Ectodermal cell (in vitro differentiated cells): Measurements from ENCODE around the gene FBXL7.

Experiments used
- H3K27ac ChIP-seq: 2 replicates; pipeline ENCODE4 v1.7.0; 2013; ENCODE audit warnings: mild to moderate bottlenecking, low read depth, low read length; ENCODE audit not compliant: insufficient read depth, poor library complexity, severe bottlenecking
- H3K27me3 ChIP-seq: 2 replicates; pipeline ENCODE4 v1.7.0; 2013; ENCODE audit warnings: mild to moderate bottlenecking, low read length; ENCODE audit not compliant: insufficient read depth, control insufficient read depth, poor library complexity, severe bottlenecking
- H3K36me3 ChIP-seq: one replicate; pipeline ENCODE4 v1.7.0; 2013; ENCODE audit warnings: low read length; ENCODE audit not compliant: control insufficient read depth, insufficient read depth
- H3K4me1 ChIP-seq: one replicate; pipeline ENCODE4 v1.7.0; 2013; ENCODE audit warnings: low read length; ENCODE audit not compliant: control insufficient read depth, insufficient read depth
- H3K4me3 ChIP-seq: 2 replicates; pipeline ENCODE4 v1.7.0; 2013; ENCODE audit warnings: low read depth, low read length, control low read depth; ENCODE audit not compliant: insufficient read depth
- H3K9me3 ChIP-seq: 2 replicates; pipeline ENCODE4 v1.7.0; 2013; ENCODE audit warnings: mild to moderate bottlenecking, low read length, moderate library complexity; ENCODE audit not compliant: control insufficient read depth
- WGBS, 2 experiments: methylation state at CpG; one replicate each; pipeline ENCODE4 v1.1.7; 2013; ENCODE audit warnings: missing lambda C conversion rate in 2 of 2; 5-methylcytosine and 5-hydroxymethylcytosine counted together

Gene FBXL7

GRCh38 chr5:15734058-15734457 lies 234.1 kb downstream of the FBXL7 start:
- Histone ChIP-seq H3K27me3 (no peaks in the 10 kb centered on the region), H3K4me3 (no peak overlapping the region), H3K27ac (no peak overlapping the region), H3K36me3 (no peaks in the 10 kb centered on the region), H3K9me3 (no peaks in the 10 kb centered on the region), H3K4me1 (peaks cover 2% of the 10 kb centered on the region)
- WGBS, 2 experiments, result 94 to 95% methylated on average over 7 of the region's 7 CpGs

GRCh38 chr5:15737036-15737821 lies 237.2 kb downstream of the FBXL7 start:
- no peaks in the 10 kb centered on the region for H3K9me3 ChIP-seq
- no peaks in the 10 kb centered on the region for H3K36me3 ChIP-seq
- H3K4me1 ChIP-seq, result peaks cover 2% of the 10 kb centered on the region
- 94 to 95% methylated on average over 7 to 8 of the region's 8 CpGs for WGBS, 2 experiments
- H3K4me3 ChIP-seq, result no peak overlapping the region
- no peaks in the 10 kb centered on the region for H3K27me3 ChIP-seq
- no peak overlapping the region for H3K27ac ChIP-seq

- Histone ChIP-seq H3K4me1 (peaks cover 2% of the 10 kb centered on the region), H3K4me3 (no peak overlapping the region), H3K27me3 (no peaks in the 10 kb centered on the region), H3K36me3 (no peaks in the 10 kb centered on the region), H3K9me3 (no peaks in the 10 kb centered on the region), H3K27ac (no peak overlapping the region)
- 92 to 97% methylated on average over 5 of the region's 5 CpGs for WGBS, 2 experiments
These were observed 238.1 kb downstream of the FBXL7 start for GRCh38 chr5:15737871-15738664.

GRCh38 chr5:15740383-15740782 lies 240.4 kb downstream of the FBXL7 start:
- Histone ChIP-seq H3K27me3 (no peaks in the 10 kb centered on the region), H3K4me1 (peaks cover 2% of the 10 kb centered on the region), H3K36me3 (no peaks in the 10 kb centered on the region), H3K27ac (no peak overlapping the region), H3K9me3 (no peaks in the 10 kb centered on the region), H3K4me3 (no peak overlapping the region)

GRCh38 chr5:15741591-15741990 lies 241.6 kb downstream of the FBXL7 start:
- H3K9me3 ChIP-seq, result no peaks in the 10 kb centered on the region
- no peaks in the 10 kb centered on the region for H3K27me3 ChIP-seq
- 86 to 92% methylated on average over 5 of the region's 5 CpGs for WGBS, 2 experiments
- H3K4me3 ChIP-seq, result no peak overlapping the region
- H3K36me3 ChIP-seq, result no peaks in the 10 kb centered on the region
- no peak overlapping the region for H3K27ac ChIP-seq
- peaks cover under 1% of the 10 kb centered on the region for H3K4me1 ChIP-seq

GRCh38 chr5:15746833-15747232 lies 246.9 kb downstream of the FBXL7 start:
- 89 to 100% methylated on average over 1 of the region's 2 CpGs for WGBS, 2 experiments
- H3K9me3 ChIP-seq, result no peaks in the 10 kb centered on the region
- H3K4me3 ChIP-seq, result no peak overlapping the region
- H3K4me1 ChIP-seq, result no peaks in the 10 kb centered on the region
- H3K27me3 ChIP-seq, result no peaks in the 10 kb centered on the region
- H3K27ac ChIP-seq, result no peak overlapping the region
- H3K36me3 ChIP-seq, result no peaks in the 10 kb centered on the region

- no peaks in the 10 kb centered on the region for H3K27me3 ChIP-seq
- H3K36me3 ChIP-seq, result no peaks in the 10 kb centered on the region
- no peaks in the 10 kb centered on the region for H3K4me1 ChIP-seq
- no peak overlapping the region for H3K27ac ChIP-seq
- no peaks in the 10 kb centered on the region for H3K9me3 ChIP-seq
- H3K4me3 ChIP-seq, result no peak overlapping the region
- 90 to 100% methylated on average over 1 of the region's 2 CpGs for WGBS, 2 experiments
These were observed 248.3 kb downstream of the FBXL7 start for GRCh38 chr5:15748266-15748665.

GRCh38 chr5:15752663-15753285 lies 252.8 kb downstream of the FBXL7 start:
- Histone ChIP-seq H3K4me3 (no peak overlapping the region), H3K27me3 (no peaks in the 10 kb centered on the region), H3K9me3 (no peaks in the 10 kb centered on the region), H3K27ac (no peak overlapping the region), H3K36me3 (no peaks in the 10 kb centered on the region), H3K4me1 (no peaks in the 10 kb centered on the region)
- 89 to 92% methylated on average over 10 of the region's 10 CpGs for WGBS, 2 experiments

GRCh38 chr5:15753752-15754151 lies 253.8 kb downstream of the FBXL7 start:
- Histone ChIP-seq H3K27ac (no peak overlapping the region), H3K27me3 (no peaks in the 10 kb centered on the region), H3K9me3 (no peaks in the 10 kb centered on the region), H3K36me3 (no peaks in the 10 kb centered on the region), H3K4me1 (no peaks in the 10 kb centered on the region), H3K4me3 (no peak overlapping the region)
- 87 to 100% methylated on average over 1 of the region's 1 CpG for WGBS, 2 experiments

- no peaks in the 10 kb centered on the region for H3K36me3 ChIP-seq
- no peaks in the 10 kb centered on the region for H3K4me1 ChIP-seq
- whole genome bisulfite sequencing, 2 experiments, result 71 to 86% methylated on average over 1 of the region's 1 CpG
- H3K27me3 ChIP-seq, result no peaks in the 10 kb centered on the region
- H3K4me3 ChIP-seq, result no peak overlapping the region
- no peaks in the 10 kb centered on the region for H3K9me3 ChIP-seq
- no peak overlapping the region for H3K27ac ChIP-seq
These were observed 257.1 kb downstream of the FBXL7 start for GRCh38 chr5:15757103-15757502.
